Gastroesophageal sphincter (tissue), 3 donors: Measurements from ENCODE around the gene CTNNBIP1.
"Not testable (repeated sequence)": the region's sequence is repeated elsewhere in the genome, so short reads cannot be mapped to it uniquely, and the experiment has no call there.

ENCODE experiments used
- POLR2A ChIP-seq, 2 donors: fragments of 450-650 bp; IDR thresholded peaks; one replicate each; pipeline ENCODE4 v1.6.1; 2017; ENCODE audit warnings: antibody characterized with exemption in 2 of 2, mild to moderate bottlenecking in 2 of 2, moderate library complexity in 1 of 2
- TF ChIP-seq, protein P1 (sequence below), 4 experiments: fragments of 200-600 bp in 2 of 4; fragments of 450-650 bp in 2 of 4; sonication (generic) in 1 of 4; IDR thresholded peaks; one replicate each; pipeline ENCODE4 v1.5.1; 2017 to 2019; ENCODE audit warnings: antibody characterized with exemption in 4 of 4, mild to moderate bottlenecking in 2 of 4, moderate library complexity in 2 of 4

DNA sequence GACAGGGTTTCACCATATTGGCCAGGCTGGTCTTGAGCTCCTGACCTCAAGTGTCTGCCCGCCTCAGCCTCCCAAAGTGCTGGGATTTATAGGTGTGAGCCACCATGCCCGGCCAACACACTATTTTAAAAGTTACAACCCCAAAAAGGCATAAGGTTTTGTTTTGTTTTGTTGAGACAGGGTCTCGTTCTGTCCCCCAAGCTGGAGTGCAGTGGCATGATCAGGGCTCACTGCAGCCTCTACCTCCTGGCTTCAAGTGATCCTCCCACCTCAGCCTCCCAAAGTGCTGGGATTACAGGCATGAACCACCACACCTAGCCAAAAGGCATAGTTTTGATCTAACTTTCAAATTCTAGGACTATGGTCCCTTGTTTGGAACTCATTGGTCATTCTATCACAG, 7.4 kb upstream of the CTNNBIP1 start:
- TF ChIP-seq, protein P1, sequence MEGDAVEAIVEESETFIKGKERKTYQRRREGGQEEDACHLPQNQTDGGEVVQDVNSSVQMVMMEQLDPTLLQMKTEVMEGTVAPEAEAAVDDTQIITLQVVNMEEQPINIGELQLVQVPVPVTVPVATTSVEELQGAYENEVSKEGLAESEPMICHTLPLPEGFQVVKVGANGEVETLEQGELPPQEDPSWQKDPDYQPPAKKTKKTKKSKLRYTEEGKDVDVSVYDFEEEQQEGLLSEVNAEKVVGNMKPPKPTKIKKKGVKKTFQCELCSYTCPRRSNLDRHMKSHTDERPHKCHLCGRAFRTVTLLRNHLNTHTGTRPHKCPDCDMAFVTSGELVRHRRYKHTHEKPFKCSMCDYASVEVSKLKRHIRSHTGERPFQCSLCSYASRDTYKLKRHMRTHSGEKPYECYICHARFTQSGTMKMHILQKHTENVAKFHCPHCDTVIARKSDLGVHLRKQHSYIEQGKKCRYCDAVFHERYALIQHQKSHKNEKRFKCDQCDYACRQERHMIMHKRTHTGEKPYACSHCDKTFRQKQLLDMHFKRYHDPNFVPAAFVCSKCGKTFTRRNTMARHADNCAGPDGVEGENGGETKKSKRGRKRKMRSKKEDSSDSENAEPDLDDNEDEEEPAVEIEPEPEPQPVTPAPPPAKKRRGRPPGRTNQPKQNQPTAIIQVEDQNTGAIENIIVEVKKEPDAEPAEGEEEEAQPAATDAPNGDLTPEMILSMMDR (IDR thresholded peaks at IDR 0.05), result not testable (repeated sequence)
- not testable (repeated sequence) for TF ChIP-seq POLR2A (IDR thresholded peaks at IDR 0.05)
